ENCODE data around the gene SPO11. TPM values are rescaled to one million over a fixed set of nuclear protein-coding genes. Genes with fewer than 3 reads are reported as not detected.

Gene SPO11
- polyA plus RNA-seq, 2 of the 4 experiments (the other 2 are of a cell fraction) = not detected

GRCh38 chr20:57374931-57375651 is 45.5 kb downstream of the SPO11 start:
- Histone ChIP-seq H3K9me3 (no peaks in the 10 kb centered on the region), H3K27ac (no peak overlapping the region), H3K4me2 (no peak overlapping the region), H3K4me3 (no peak overlapping the region), H3K4me1 (no peaks in the 10 kb centered on the region)
- ATAC-seq = 0 out of 6 replicates have a peak, but pooled peaks of 1 of the 2 experiments have one; percentile 5
- ChIA-PET CTCF (interaction anchor here (0.5 to 3.9 kb wide), 5 partner anchors 11 to 285 kb away, joined by 3 to 21 read pairs (median 4); no protein-coding TSS in a partner anchor), POLR2A (no interaction called here)
- TF ChIP-seq REST (IDR thresholded peaks at IDR 0.05) = no peak
- TF ChIP-seq JUN (IDR thresholded peaks at IDR 0.05) = no peak
- no peak for TF ChIP-seq ESRRA (IDR thresholded peaks at IDR 0.05; ENCODE audit: borderline replicate concordance, low read length)
- no peak for TF ChIP-seq RCOR1 (IDR thresholded peaks at IDR 0.05; ENCODE audit: low read depth, low read length)
- TF ChIP-seq MAX (IDR thresholded peaks at IDR 0.05) = no peak
- TF ChIP-seq ATOH8 (CRISPR knock-in tag; IDR thresholded peaks at IDR 0.05; ENCODE audit: low read depth) = no peak
- TF ChIP-seq CEBPB (IDR thresholded peaks at IDR 0.05) = no peak
- no peak for TF ChIP-seq NR3C1 (IDR thresholded peaks at IDR 0.05)
- no peak for FAIRE-seq
- no peak for DNase-seq (ENCODE audit: low read depth in 1 of 2, low spot score in 1 of 2)
- WGBS (ENCODE audit: missing lambda C conversion rate) = 85% methylated on average over 13 of the region's 14 CpGs

GRCh38 chr20:57375652-57376230 is 46.1 kb downstream of the SPO11 start:
- ATAC-seq (0 out of 6 replicates have a peak, but pooled peaks of 1 of the 2 experiments have one; percentile 5), FAIRE-seq (no peak), DNase-seq (ENCODE audit: low read depth in 1 of 2, low spot score in 1 of 2) (no peak)
- POLR2A ChIA-PET = no interaction called here
- no peaks in the 10 kb centered on the region for H3K9me3 ChIP-seq
- WGBS (ENCODE audit: missing lambda C conversion rate) = 98% methylated on average over 10 of the region's 10 CpGs
- H3K4me3 ChIP-seq = no peak overlapping the region
- no peak overlapping the region for H3K27ac ChIP-seq
- CTCF ChIA-PET = interaction anchor here (0.5 to 3.9 kb wide), 3 partner anchors 29 to 262 kb away, joined by 3 to 21 read pairs (median 6); no protein-coding TSS in a partner anchor
- no peak overlapping the region for H3K4me2 ChIP-seq
- TF ChIP-seq HMGXB4 (CRISPR knock-in tag; IDR thresholded peaks at IDR 0.05; ENCODE audit: borderline replicate concordance) (no peak), MAFK (IDR thresholded peaks at IDR 0.05; ENCODE audit: partially characterized antibody) (no peak), ZFP36 (IDR thresholded peaks at IDR 0.05; ENCODE audit: borderline replicate concordance, partially characterized antibody) (no peak), MYC (IDR thresholded peaks at IDR 0.05; ENCODE audit: borderline replicate concordance, low read length) (no peak), CEBPB (IDR thresholded peaks at IDR 0.05) (no peak), E2F6 (IDR thresholded peaks at IDR 0.05; ENCODE audit: borderline replicate concordance, low read depth) (no peak), TP53 (CRISPR knock-in tag; IDR thresholded peaks at IDR 0.05) (no peak), EHMT2 (IDR thresholded peaks at IDR 0.05; ENCODE audit: low read depth) (no peak)
- H3K4me1 ChIP-seq = no peaks in the 10 kb centered on the region
